NCI-H187 treated with DMSO at 0.1 percent for 48 hours (cell line): ENCODE data around the gene CHID1.
A peak's percentile ranks its signal among the peaks of the same experiment; 100 is the strongest.

Experiments
- DNase-seq: peaks from one replicate; lab custom pipeline; 2025; lab: John Stamatoyannopoulos, UW

Gene CHID1

GRCh38 chr11:910589-911030 lies at the start of gene CHID1:
Gene CHID1 (minus strand): TSS chr11:910810. CDS start chr11:904816, 5,994 bp downstream.
- peak; percentile 31 for DNase-seq

GRCh38 chr11:959608-960007 lies 49.0 kb upstream of the CHID1 start:
- no peak for DNase-seq

- no peak for DNase-seq
These were observed 48.4 kb upstream of the CHID1 start for GRCh38 chr11:959027-959426.

GRCh38 chr11:958101-958500 lies 47.5 kb upstream of the CHID1 start:
- no peak for DNase-seq

- DNase-seq: no peak
These were observed 46.8 kb upstream of the CHID1 start for GRCh38 chr11:957212-957920.

- DNase-seq: no peak
These were observed 44.8 kb upstream of the CHID1 start for GRCh38 chr11:955154-956063.

- DNase-seq: no peak
These were observed 44.0 kb upstream of the CHID1 start for GRCh38 chr11:954392-955153.

- DNase-seq: no peak
These were observed 42.9 kb upstream of the CHID1 start for GRCh38 chr11:953512-953911.

GRCh38 chr11:952406-953385 lies 42.1 kb upstream of the CHID1 start:
- DNase-seq: no peak

- DNase-seq: no peak
These were observed 40.9 kb upstream of the CHID1 start for GRCh38 chr11:951507-951906.

GRCh38 chr11:947744-948143 lies 37.1 kb upstream of the CHID1 start:
- DNase-seq: no peak

GRCh38 chr11:945986-946385 lies 35.4 kb upstream of the CHID1 start:
- no peak for DNase-seq

- no peak for DNase-seq
These were observed 34.3 kb upstream of the CHID1 start for GRCh38 chr11:944711-945470.

GRCh38 chr11:942823-943222 lies 32.2 kb upstream of the CHID1 start:
- no peak for DNase-seq

GRCh38 chr11:940496-941135 lies 30.0 kb upstream of the CHID1 start:
- no peak for DNase-seq

GRCh38 chr11:937841-938261 lies 27.2 kb upstream of the CHID1 start:
- no peak for DNase-seq

GRCh38 chr11:936199-936598 lies 25.6 kb upstream of the CHID1 start:
- no peak for DNase-seq

GRCh38 chr11:934527-934926 lies 23.9 kb upstream of the CHID1 start:
- no peak for DNase-seq

GRCh38 chr11:933936-934335 lies 23.3 kb upstream of the CHID1 start:
- no peak for DNase-seq
